ENCODE measurements around the gene ATP5F1B. TPM values are rescaled to one million over a fixed set of nuclear protein-coding genes. Genes with fewer than 3 reads are reported as not detected.

The ATP5F1B gene
- total and polyA plus RNA-seq, 9 of the 15 experiments (the other 6 are each of a cell fraction or from before 2014, with no cell fraction given): 908 to 3,125 (median 1,482) TPM

DNA sequence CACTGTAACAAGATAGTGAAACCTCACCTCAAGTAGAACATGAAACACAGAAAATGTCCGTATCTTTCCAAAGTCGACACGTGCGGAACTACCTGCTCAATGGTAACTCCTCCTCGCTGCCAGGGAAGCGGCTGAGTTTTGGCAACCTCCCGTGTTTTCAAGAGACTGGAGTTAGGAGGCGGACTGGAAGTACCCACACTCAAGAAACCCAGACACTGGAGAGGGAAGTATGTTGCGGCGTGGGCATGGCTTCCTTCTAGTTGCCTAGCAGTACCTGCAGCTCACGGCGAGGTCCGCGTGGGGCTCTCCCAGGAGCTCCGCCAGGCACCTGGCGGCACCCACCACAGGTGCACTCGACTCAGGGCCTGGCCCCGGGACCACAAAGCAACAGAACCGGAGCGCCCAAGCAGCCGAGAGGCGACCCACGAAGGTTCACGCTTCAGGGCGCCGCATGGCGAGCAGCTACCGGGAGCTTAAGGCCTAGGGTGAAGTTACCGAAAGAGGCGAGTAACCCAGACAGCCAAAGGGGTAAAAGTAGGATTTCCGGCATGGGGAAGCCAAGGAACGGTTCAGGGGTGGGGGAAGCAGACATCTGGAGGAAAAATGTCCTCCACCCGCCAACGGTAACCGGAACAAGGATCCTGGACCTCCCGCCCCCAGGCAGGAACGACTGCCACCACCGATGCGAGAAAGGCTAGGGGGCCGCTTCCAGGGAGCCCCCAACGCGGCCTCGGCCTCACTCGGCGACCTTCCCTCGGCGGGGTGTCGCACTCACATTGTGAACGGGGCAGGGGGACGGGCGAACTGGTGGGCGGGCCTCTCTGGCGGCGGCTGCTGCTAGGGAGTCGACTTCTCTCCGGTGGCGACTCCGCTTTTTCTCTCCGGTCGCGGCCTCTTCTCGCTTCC lies 41.7 kb upstream of the ATP5F1B start (continued):
- TF ChIP-seq ZNF707 (CRISPR knock-in tag; conservative IDR thresholded peaks at IDR 0.05) (no peak), HNRNPK (IDR thresholded peaks at IDR 0.05; ENCODE audit: low read depth, low read length, poor library complexity, severe bottlenecking) (no peak), NEUROD1 (IDR thresholded peaks at IDR 0.05; ENCODE audit: borderline replicate concordance, low read depth, low read length, partially characterized antibody) (no peak), MEF2D (tag; conservative IDR thresholded peaks at IDR 0.05; ENCODE audit: low read depth) (no peak), ZNF174 (CRISPR knock-in tag; IDR thresholded peaks at IDR 0.05) (no peak), CCAR2 (IDR thresholded peaks at IDR 0.05; ENCODE audit: low read depth, low read length) (no peak), CAMTA2 (CRISPR knock-in tag; conservative IDR thresholded peaks at IDR 0.05) (no peak), KDM1A (IDR thresholded peaks at IDR 0.05) (no peak), EP400 (IDR thresholded peaks at IDR 0.05) (no peak), KDM4B (IDR thresholded peaks at IDR 0.05; ENCODE audit: borderline replicate concordance in 2 of 2, low read depth in 1 of 2) (no peak), ZNF274 (IDR thresholded peaks at IDR 0.05; ENCODE audit: borderline replicate concordance, low read depth, low read length) (no peak), SP1 (CRISPR knock-in tag; IDR thresholded peaks at IDR 0.05) (no peak), HDAC6 (IDR thresholded peaks at IDR 0.05; ENCODE audit: low read depth, low read length) (no peak), TAF7 (tag; IDR thresholded peaks at IDR 0.05) (peak; percentile 74), HDAC1 (IDR thresholded peaks at IDR 0.05) (peak in 1 of 2 experiments; percentile 52; a peak in 1 of 4 replicates), ZNF41 (CRISPR knock-in tag; conservative IDR thresholded peaks at IDR 0.05) (no peak), NR2C2 (CRISPR knock-in tag; IDR thresholded peaks at IDR 0.05) (0 out of 2 replicates have a peak, but pooled peaks have one; percentile 11), NR2C2 (tag; IDR thresholded peaks at IDR 0.05) (no peak), DPF2 (IDR thresholded peaks at IDR 0.05) (no peak), CREM (IDR thresholded peaks at IDR 0.05; ENCODE audit: low read depth) (no peak), HEY1 (CRISPR knock-in tag; IDR thresholded peaks at IDR 0.05; ENCODE audit: borderline replicate concordance) (no peak)
- TF ChIP-seq, protein P1, sequence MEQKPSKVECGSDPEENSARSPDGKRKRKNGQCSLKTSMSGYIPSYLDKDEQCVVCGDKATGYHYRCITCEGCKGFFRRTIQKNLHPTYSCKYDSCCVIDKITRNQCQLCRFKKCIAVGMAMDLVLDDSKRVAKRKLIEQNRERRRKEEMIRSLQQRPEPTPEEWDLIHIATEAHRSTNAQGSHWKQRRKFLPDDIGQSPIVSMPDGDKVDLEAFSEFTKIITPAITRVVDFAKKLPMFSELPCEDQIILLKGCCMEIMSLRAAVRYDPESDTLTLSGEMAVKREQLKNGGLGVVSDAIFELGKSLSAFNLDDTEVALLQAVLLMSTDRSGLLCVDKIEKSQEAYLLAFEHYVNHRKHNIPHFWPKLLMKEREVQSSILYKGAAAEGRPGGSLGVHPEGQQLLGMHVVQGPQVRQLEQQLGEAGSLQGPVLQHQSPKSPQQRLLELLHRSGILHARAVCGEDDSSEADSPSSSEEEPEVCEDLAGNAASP (IDR thresholded peaks at IDR 0.05): no peak
- TF ChIP-seq, protein P2, sequence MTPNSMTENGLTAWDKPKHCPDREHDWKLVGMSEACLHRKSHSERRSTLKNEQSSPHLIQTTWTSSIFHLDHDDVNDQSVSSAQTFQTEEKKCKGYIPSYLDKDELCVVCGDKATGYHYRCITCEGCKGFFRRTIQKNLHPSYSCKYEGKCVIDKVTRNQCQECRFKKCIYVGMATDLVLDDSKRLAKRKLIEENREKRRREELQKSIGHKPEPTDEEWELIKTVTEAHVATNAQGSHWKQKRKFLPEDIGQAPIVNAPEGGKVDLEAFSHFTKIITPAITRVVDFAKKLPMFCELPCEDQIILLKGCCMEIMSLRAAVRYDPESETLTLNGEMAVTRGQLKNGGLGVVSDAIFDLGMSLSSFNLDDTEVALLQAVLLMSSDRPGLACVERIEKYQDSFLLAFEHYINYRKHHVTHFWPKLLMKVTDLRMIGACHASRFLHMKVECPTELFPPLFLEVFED (CRISPR knock-in tag; conservative IDR thresholded peaks at IDR 0.05): no peak
- TF ChIP-seq, protein P3, sequence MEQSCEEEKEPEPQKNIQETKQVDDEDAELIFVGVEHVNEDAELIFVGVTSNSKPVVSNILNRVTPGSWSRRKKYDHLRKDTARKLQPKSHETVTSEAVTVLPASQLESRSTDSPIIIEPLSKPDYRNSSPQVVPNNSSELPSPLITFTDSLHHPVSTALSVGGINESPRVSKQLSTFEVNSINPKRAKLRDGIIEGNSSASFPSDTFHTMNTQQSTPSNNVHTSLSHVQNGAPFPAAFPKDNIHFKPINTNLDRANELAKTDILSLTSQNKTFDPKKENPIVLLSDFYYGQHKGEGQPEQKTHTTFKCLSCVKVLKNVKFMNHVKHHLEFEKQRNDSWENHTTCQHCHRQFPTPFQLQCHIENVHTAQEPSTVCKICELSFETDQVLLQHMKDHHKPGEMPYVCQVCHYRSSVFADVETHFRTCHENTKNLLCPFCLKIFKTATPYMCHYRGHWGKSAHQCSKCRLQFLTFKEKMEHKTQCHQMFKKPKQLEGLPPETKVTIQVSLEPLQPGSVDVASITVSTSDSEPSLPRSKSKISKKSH (CRISPR knock-in tag; IDR thresholded peaks at IDR 0.05): no peak
